Panc1 (cell line): ENCODE results near the gene SP100. TPM values are rescaled to one million over a fixed set of nuclear protein-coding genes. Genes with fewer than 3 reads are reported as not detected.

Source experiments
- ATAC-seq: fragments of 200-7000 bp; cut with Tn5 transposase; 2 replicates; pipeline ENCODE4 v1.9.1; 2020; ENCODE audit warnings: mild to moderate bottlenecking, moderate library complexity
- BruUV-seq: library from RNA; stranded (reverse); fragments of 400-500 nt; replicated peaks from 2 replicates; lab custom pipeline; 2021; lab: Mats Ljungman, UMichigan
- CTCF ChIA-PET: fragments of 300-600 bp; sonication (Branson Sonifier 250); formaldehyde crosslinking; loops from one replicate; lab custom pipeline; 2022; ENCODE audit warnings: antibody characterized with exemption; lab: Charles Lee
- POLR2A ChIA-PET: fragments of 300-600 bp; sonication (Branson Sonifier 250); formaldehyde crosslinking; loops from one replicate; lab custom pipeline; 2022; ENCODE audit warnings: antibody characterized with exemption; lab: Charles Lee
- DNase-seq: peaks from one replicate; pipeline ENCODE4 v3.0.0-alpha.2; 2010; ENCODE audit warnings: low read depth, low spot score
- H3K27ac ChIP-seq: 2 replicates; pipeline ENCODE4 v1.5.1; 2011; ENCODE audit warnings: mild to moderate bottlenecking, low read length, inconsistent platforms
- H3K27me3 ChIP-seq: fragments of 200-500 bp; sonication (Bioruptor generic); 2 replicates; pipeline ENCODE4 v1.6.0; 2014; ENCODE audit warnings: low read length, inconsistent platforms; ENCODE audit not compliant: control insufficient read depth, insufficient read depth
- H3K36me3 ChIP-seq: fragments of 200-500 bp; sonication (Bioruptor generic); 2 replicates; pipeline ENCODE4 v1.5.1; 2014; ENCODE audit warnings: inconsistent platforms, mild to moderate bottlenecking, low read length, moderate library complexity; ENCODE audit not compliant: control insufficient read depth, insufficient read depth
- H3K4me1 ChIP-seq: 2 replicates; pipeline ENCODE4 v1.5.1; 2011; ENCODE audit warnings: inconsistent platforms, mild to moderate bottlenecking, low read length, moderate library complexity; ENCODE audit not compliant: control insufficient read depth, insufficient read depth
- H3K4me3 ChIP-seq, 2 experiments: 2 replicates each; pipeline ENCODE4 v1.5.1; 2011 to 2012; ENCODE audit warnings: low read depth in 2 of 2, low read length in 2 of 2, mild to moderate bottlenecking in 2 of 2, inconsistent platforms in 1 of 2, moderate library complexity in 1 of 2
- H3K9me3 ChIP-seq: fragments of 200-500 bp; sonication (Bioruptor generic); 2 replicates; pipeline ENCODE4 v1.5.1; 2014; ENCODE audit warnings: low read depth, mild to moderate bottlenecking, inconsistent platforms, low read length, moderate library complexity; ENCODE audit not compliant: control insufficient read depth, insufficient read depth
- CTCF ChIP-seq: fragments of 450-650 bp; IDR thresholded peaks from 2 replicates; pipeline ENCODE4 v1.5.1; 2017; ENCODE audit warnings: mild to moderate bottlenecking
- POLR2AphosphoS5 ChIP-seq: IDR thresholded peaks from 2 replicates; pipeline ENCODE4 v1.6.1; 2012; ENCODE audit warnings: mild to moderate bottlenecking, low read depth, low read length, moderate library complexity
- REST ChIP-seq, 2 experiments: IDR thresholded peaks; 2 replicates each; pipeline ENCODE4 v1.6.1; 2011 to 2012; ENCODE audit warnings: low read depth in 2 of 2, control low read depth in 1 of 2, low read length in 1 of 2, mild to moderate bottlenecking in 1 of 2, moderate library complexity in 1 of 2; ENCODE audit not compliant: insufficient read depth in 1 of 2
- SIN3A ChIP-seq: IDR thresholded peaks from 2 replicates; pipeline ENCODE4 v1.6.1; 2012; ENCODE audit warnings: low read depth, mild to moderate bottlenecking, low read length, moderate library complexity, borderline replicate concordance; ENCODE audit not compliant: insufficient read depth
- TCF7L2 ChIP-seq: IDR thresholded peaks from 2 replicates; pipeline ENCODE4 v1.6.1; 2011; ENCODE audit warnings: mild to moderate bottlenecking, low read depth, low read length, inconsistent platforms
- in situ Hi-C: cut with HindIII; loops from 2 replicates; pipeline ENCODE4 v1.10.0; 2016; ENCODE audit warnings: low sequenced_read_pairs, low pct_unique_long_range_greater_than_20kb
- intact Hi-C: fragments of 100-400 bp; cut with micrococcal nuclease; formaldehyde crosslinking; loops from one replicate; pipeline ENCODE4 v1.10.0; 2022; ENCODE audit not compliant: unreplicated experiment
- total RNA-seq: library from RNA; stranded (reverse); gene quantifications from one replicate; pipeline ENCODE4 v1.2.1, GENCODE V29; 2021; ENCODE audit not compliant: unreplicated experiment

Gene SP100
- total RNA-seq, 1 experiment from 2014 or later, result 27.2 TPM

- Histone ChIP-seq H3K27me3 (no peaks in the 10 kb centered on the region), H3K36me3 (no peaks in the 10 kb centered on the region), H3K9me3 (peaks cover 19% of the 10 kb centered on the region; the same call in 1 of the 2 replicates), H3K4me1 (no peaks in the 10 kb centered on the region), H3K27ac (no peak overlapping the region), H3K4me3 (no peak overlapping the region)
- no peak for ATAC-seq
- CTCF ChIA-PET, result no interaction called here
- in situ Hi-C loops (no loop called here), intact Hi-C loops (no loop called here)
- no TSS peak for BruUV-seq
- TF ChIP-seq SIN3A, result no peak
- no peak for TF ChIP-seq REST (IDR thresholded peaks at IDR 0.05; ENCODE audit: insufficient read depth in 1 of 2, low read depth in 2 of 2, low read length in 1 of 2)
- no peak for TF ChIP-seq TCF7L2
- no peak for TF ChIP-seq POLR2AphosphoS5
- peak; percentile 8 for DNase-seq
- POLR2A ChIA-PET, result no interaction called here
Measured at GRCh38 chr2:230520875-230521155, 104.8 kb downstream of the SP100 start.

- in situ Hi-C loops, result no loop called here
- intact Hi-C loops, result no loop called here
- H3K9me3 ChIP-seq, result peaks cover 19% of the 10 kb centered on the region; the same call in 1 of the 2 replicates
- ChIA-PET CTCF (no interaction called here), POLR2A (no interaction called here)
- no peaks in the 10 kb centered on the region for H3K27me3 ChIP-seq
- H3K4me3 ChIP-seq, result no peak overlapping the region
- no peak for ATAC-seq
- BruUV-seq, result no TSS peak
- no peak for TF ChIP-seq REST (IDR thresholded peaks at IDR 0.05; ENCODE audit: insufficient read depth in 1 of 2, low read depth in 2 of 2, low read length in 1 of 2)
- no peak for TF ChIP-seq CTCF
- no peak for TF ChIP-seq POLR2AphosphoS5
- TF ChIP-seq SIN3A, result no peak
- TF ChIP-seq TCF7L2, result no peak
- no peaks in the 10 kb centered on the region for H3K36me3 ChIP-seq
- DNase-seq, result no peak
- no peaks in the 10 kb centered on the region for H3K4me1 ChIP-seq
- H3K27ac ChIP-seq, result no peak overlapping the region
Measured at GRCh38 chr2:230521386-230521785, 105.4 kb downstream of the SP100 start.
